H9 (cell line): ENCODE results near the gene ELF5. TPM values are rescaled to one million over a fixed set of nuclear protein-coding genes. Genes with fewer than 3 reads are reported as not detected.

ENCODE experiments used
- DNase-seq: peaks from one replicate; pipeline ENCODE4 v3.0.0-alpha.2; 2017
- H2AFZ ChIP-seq: one replicate; pipeline ENCODE4 v1.6.1; 2013; ENCODE audit warnings: mild to moderate bottlenecking, low read length, control low read depth, moderate library complexity
- H2AK5ac ChIP-seq: 2 replicates; pipeline ENCODE4 v1.6.1; 2013; ENCODE audit warnings: low read length, control low read depth, mixed read lengths; ENCODE audit not compliant: insufficient read length
- H2BK120ac ChIP-seq: one replicate; pipeline ENCODE4 v1.6.1; 2013; ENCODE audit warnings: low read depth, mild to moderate bottlenecking, low read length, control low read depth, inconsistent platforms; ENCODE audit not compliant: poor library complexity, severe bottlenecking
- H2BK12ac ChIP-seq: 2 replicates; pipeline ENCODE4 v1.6.1; 2013; ENCODE audit warnings: low read length, control low read depth, mixed read lengths, low read depth; ENCODE audit not compliant: insufficient read length
- H2BK15ac ChIP-seq: 2 replicates; pipeline ENCODE4 v1.6.1; 2013; ENCODE audit warnings: low read depth, low read length, control low read depth
- H2BK20ac ChIP-seq: one replicate; pipeline ENCODE4 v1.6.1; 2013; ENCODE audit warnings: low read depth, mild to moderate bottlenecking, low read length, control low read depth, inconsistent platforms; ENCODE audit not compliant: poor library complexity, severe bottlenecking
- H2BK5ac ChIP-seq: 2 replicates; pipeline ENCODE4 v1.6.1; 2013; ENCODE audit warnings: low read length, control low read depth, mixed read lengths; ENCODE audit not compliant: insufficient read length
- H3K14ac ChIP-seq: 2 replicates; pipeline ENCODE4 v1.6.1; 2013; ENCODE audit warnings: low read length, control low read depth; ENCODE audit not compliant: insufficient read depth
- H3K18ac ChIP-seq: 2 replicates; pipeline ENCODE4 v1.6.1; 2013; ENCODE audit warnings: low read depth, mild to moderate bottlenecking, mixed read lengths, low read length, control low read depth; ENCODE audit not compliant: insufficient read length
- H3K23ac ChIP-seq: 2 replicates; pipeline ENCODE4 v1.6.1; 2013; ENCODE audit warnings: low read length, control low read depth, mixed read lengths, low read depth; ENCODE audit not compliant: insufficient read length
- H3K23me2 ChIP-seq: 2 replicates; pipeline ENCODE4 v1.6.1; 2013; ENCODE audit warnings: low read depth, mild to moderate bottlenecking, mixed read lengths, low read length, control low read depth; ENCODE audit not compliant: insufficient read length, poor library complexity, severe bottlenecking
- H3K27ac ChIP-seq: 2 replicates; pipeline ENCODE4 v1.5.1; 2013; ENCODE audit warnings: low read length, control low read depth, mixed read lengths, low read depth; ENCODE audit not compliant: insufficient read length
- H3K27me3 ChIP-seq: 2 replicates; pipeline ENCODE4 v1.6.1; 2013; ENCODE audit warnings: low read length, control low read depth, inconsistent platforms; ENCODE audit not compliant: insufficient read depth
- H3K4ac ChIP-seq: 2 replicates; pipeline ENCODE4 v1.6.1; 2013; ENCODE audit warnings: low read depth, mild to moderate bottlenecking, control low read depth, inconsistent platforms, low read length, moderate library complexity
- H3K4me1 ChIP-seq: 2 replicates; pipeline ENCODE4 v1.6.1; 2013; ENCODE audit warnings: low read length, control low read depth, inconsistent platforms; ENCODE audit not compliant: insufficient read depth
- H3K4me2 ChIP-seq: 2 replicates; pipeline ENCODE4 v1.6.1; 2013; ENCODE audit warnings: low read length, control low read depth, mixed read lengths; ENCODE audit not compliant: insufficient read length, insufficient read depth
- H3K56ac ChIP-seq: 2 replicates; pipeline ENCODE4 v1.6.1; 2013; ENCODE audit warnings: low read depth, mild to moderate bottlenecking, mixed read lengths, low read length, control low read depth; ENCODE audit not compliant: insufficient read length
- H3K79me1 ChIP-seq: 2 replicates; pipeline ENCODE4 v1.6.1; 2013; ENCODE audit warnings: low read depth, mild to moderate bottlenecking, moderate library complexity, low read length, control low read depth, inconsistent platforms; ENCODE audit not compliant: insufficient read depth, poor library complexity, severe bottlenecking
- H3K79me2 ChIP-seq: 2 replicates; pipeline ENCODE4 v1.6.1; 2013; ENCODE audit warnings: low read length, control low read depth, inconsistent platforms; ENCODE audit not compliant: insufficient read depth
- H3K9ac ChIP-seq: 2 replicates; pipeline ENCODE4 v1.6.1; 2013; ENCODE audit warnings: low read length, control low read depth, mixed read lengths; ENCODE audit not compliant: insufficient read length; ENCODE audit errors: extremely low read depth
- H3K9me3 ChIP-seq: one replicate; pipeline ENCODE4 v1.6.1; 2013; ENCODE audit warnings: low read depth, low read length, inconsistent platforms; ENCODE audit not compliant: control insufficient read depth
- H3T11ph ChIP-seq: one replicate; pipeline ENCODE4 v1.6.1; 2013; ENCODE audit warnings: mild to moderate bottlenecking, low read length, control low read depth, inconsistent platforms
- H4K20me1 ChIP-seq: one replicate; pipeline ENCODE4 v1.6.1; 2013; ENCODE audit not compliant: control insufficient read depth, insufficient read length, insufficient read depth
- H4K5ac ChIP-seq: 2 replicates; pipeline ENCODE4 v1.6.1; 2013; ENCODE audit warnings: low read depth, mild to moderate bottlenecking, mixed read lengths, low read length, control low read depth; ENCODE audit not compliant: insufficient read length
- H4K8ac ChIP-seq: replicated peaks from 2 replicates; pipeline ENCODE4 v1.6.1; 2013; ENCODE audit warnings: low read length, control low read depth, mixed read lengths, low read depth; ENCODE audit not compliant: insufficient read length
- H4K91ac ChIP-seq: 2 replicates; pipeline ENCODE4 v1.6.1; 2013; ENCODE audit warnings: low read depth, mild to moderate bottlenecking, moderate library complexity, mixed read lengths, low read length, control low read depth; ENCODE audit not compliant: insufficient read length
- H3K27ac Mint-ChIP-seq, 3 experiments: 2 replicates in 2 of 3; 3 replicates in 1 of 3; pipeline ENCODE4 v1.8.0; 2020 to 2021; ENCODE audit warnings: mixed read lengths in 3 of 3, mild to moderate bottlenecking in 1 of 3, moderate library complexity in 1 of 3
- H3K27me3 Mint-ChIP-seq: 2 replicates; pipeline ENCODE4 v1.8.0; 2021; ENCODE audit warnings: low read depth, mild to moderate bottlenecking, moderate library complexity, mixed read lengths
- H3K36me3 Mint-ChIP-seq, 3 experiments: 2 replicates in 2 of 3; 3 replicates in 1 of 3; pipeline ENCODE4 v1.8.0; 2020 to 2021; ENCODE audit warnings: low read depth in 3 of 3, mixed read lengths in 3 of 3; ENCODE audit not compliant: insufficient read depth in 1 of 3
- H3K4me1 Mint-ChIP-seq, 2 experiments: 2 replicates each; pipeline ENCODE4 v1.8.0; 2020; ENCODE audit warnings: mixed read lengths in 2 of 2
- H3K4me3 Mint-ChIP-seq, 2 experiments: 2 replicates in 1 of 2; 3 replicates in 1 of 2; pipeline ENCODE4 v1.8.0; 2020 to 2021; ENCODE audit warnings: mild to moderate bottlenecking in 2 of 2, mixed read lengths in 2 of 2, moderate library complexity in 1 of 2
- H3K9me3 Mint-ChIP-seq, 2 experiments: 2 replicates in 1 of 2; 3 replicates in 1 of 2; pipeline ENCODE4 v1.8.0; 2020; ENCODE audit warnings: mild to moderate bottlenecking in 2 of 2, mixed read lengths in 2 of 2, moderate library complexity in 1 of 2
- CTCF ChIP-seq: fragments of 200-600 bp; sonication (generic); conservative IDR thresholded peaks from 3 replicates; pipeline ENCODE4 v1.8.0; 2021; ENCODE audit warnings: antibody characterized with exemption, mild to moderate bottlenecking
- WGBS: extraction: QIAGEN DNeasy Blood & Tissue Kit; methylation state at CpG from one replicate; pipeline ENCODE4 v1.1.7; 2013; ENCODE audit warnings: missing lambda C conversion rate, low lambda C conversion rate, mixed read lengths; ENCODE audit not compliant: insufficient read length; ENCODE audit errors: extremely low coverage; 5-methylcytosine and 5-hydroxymethylcytosine counted together
- total RNA-seq: library from RNA; stranded (reverse); gene quantifications from 2 replicates; pipeline ENCODE4 v1.2.1, GENCODE V29; 2021

The ELF5 gene
- total RNA-seq, 1 experiment from 2014 or later = not detected

GRCh38 chr11:34510673-34511072 is 2.9 kb downstream of the ELF5 start:
- Histone ChIP-seq H3K27me3 (no peaks in the 10 kb centered on the region), H3T11ph (no peak overlapping the region), H3K79me2 (no peaks in the 10 kb centered on the region), H3K4me1 (no peaks in the 10 kb centered on the region), H2BK15ac (no peak overlapping the region), H2BK120ac (no peak overlapping the region), H2AK5ac (no peak overlapping the region), H3K14ac (no peak overlapping the region), H4K8ac (no peak overlapping the region), H3K27ac (no peak overlapping the region), H2BK5ac (no peak overlapping the region), H3K23ac (no peak overlapping the region), H3K23me2 (no peaks in the 10 kb centered on the region), H4K20me1 (no peaks in the 10 kb centered on the region), H3K18ac (no peak overlapping the region), H3K9ac (no peak overlapping the region), H3K4me2 (no peak overlapping the region), H2BK20ac (no peak overlapping the region), H4K91ac (no peak overlapping the region), H4K5ac (no peak overlapping the region), H2AFZ (no peak overlapping the region), H3K79me1 (no peaks in the 10 kb centered on the region), H3K56ac (no peak overlapping the region), H2BK12ac (no peak overlapping the region), H3K9me3 (no peaks in the 10 kb centered on the region), H3K4ac (no peak overlapping the region)
- no peak overlapping the region for H3K4me3 Mint-ChIP-seq
- no peak overlapping the region for H3K27ac Mint-ChIP-seq
- no peak for TF ChIP-seq CTCF
- DNase-seq = no peak
- no peaks in the 10 kb centered on the region for H3K9me3 Mint-ChIP-seq
- H3K27me3 Mint-ChIP-seq = no peaks in the 10 kb centered on the region
- H3K36me3 Mint-ChIP-seq = no peaks in the 10 kb centered on the region
- peaks cover 7 to 16% of the 10 kb centered on the region in 2 experiments for H3K4me1 Mint-ChIP-seq
- WGBS = no CpG with 5 or more reads among the region's 2 CpGs
